Epidermal melanocyte (primary cell): Measurements from ENCODE around the gene TMEM240.

Experiments
- DNase-seq: peaks from one replicate; pipeline ENCODE4 v3.0.0; 2011; ENCODE audit warnings: low spot score; ENCODE audit not compliant: insufficient read length

The TMEM240 gene

GRCh38 chr1:1540090-1540817 lies at the start of gene TMEM240:
Gene TMEM240 (minus strand): TSS chr1:1540624. CDS start chr1:1540346, 278 bp downstream.
- peak; percentile 95 for DNase-seq

- no peak for DNase-seq
These were observed 43.1 kb upstream of the TMEM240 start for GRCh38 chr1:1583347-1584010.

GRCh38 chr1:1582585-1583346 lies 42.3 kb upstream of the TMEM240 start:
- DNase-seq: no peak

GRCh38 chr1:1578371-1578940 lies 38.0 kb upstream of the TMEM240 start:
- no peak for DNase-seq

- DNase-seq: no peak
These were observed 37.1 kb upstream of the TMEM240 start for GRCh38 chr1:1577367-1578011.

GRCh38 chr1:1574721-1575537 lies 34.5 kb upstream of the TMEM240 start, which contains the start of gene SSU72:
Gene SSU72 (minus strand): TSS chr1:1574863. CDS start chr1:1574557, 306 bp downstream.
- DNase-seq: peak; percentile 93

- DNase-seq: no peak
These were observed 33.7 kb upstream of the TMEM240 start for GRCh38 chr1:1573843-1574720.

- no peak for DNase-seq
These were observed 28.9 kb upstream of the TMEM240 start for GRCh38 chr1:1569341-1569740.

GRCh38 chr1:1567891-1568291 lies 27.5 kb upstream of the TMEM240 start:
- no peak for DNase-seq

GRCh38 chr1:1567152-1567875 lies 26.9 kb upstream of the TMEM240 start:
- DNase-seq: no peak

- no peak for DNase-seq
These were observed 24.9 kb upstream of the TMEM240 start for GRCh38 chr1:1565340-1565739.

GRCh38 chr1:1564268-1564667 lies 23.8 kb upstream of the TMEM240 start:
- DNase-seq: no peak

- no peak for DNase-seq
These were observed 23.3 kb upstream of the TMEM240 start for GRCh38 chr1:1563688-1564087.

GRCh38 chr1:1562556-1563195 lies 22.3 kb upstream of the TMEM240 start:
- DNase-seq: no peak

- no peak for DNase-seq
These were observed 21.5 kb upstream of the TMEM240 start for GRCh38 chr1:1561801-1562470.

- no peak for DNase-seq
These were observed 19.8 kb upstream of the TMEM240 start for GRCh38 chr1:1560178-1560577.

- no peak for DNase-seq
These were observed 18.6 kb upstream of the TMEM240 start for GRCh38 chr1:1559066-1559465.

- no peak for DNase-seq
These were observed 18.2 kb upstream of the TMEM240 start for GRCh38 chr1:1558591-1558990.
